Measurements from ENCODE around the gene ZNF8. TPM values are rescaled to one million over a fixed set of nuclear protein-coding genes. Genes with fewer than 3 reads are reported as not detected.

The ZNF8 gene
- total and polyA plus RNA-seq, 8 donors: 1.4 to 3.6 (median 1.8) TPM

- WGBS, 2 donors: 64 to 71% methylated on average over 4 of the region's 4 CpGs
- no peak for FAIRE-seq
- intact Hi-C loops (cut with DNase I): no loop called here
Measured at GRCh38 chr19:58330458-58330857, 51.7 kb downstream of the ZNF8 start.

DNA sequence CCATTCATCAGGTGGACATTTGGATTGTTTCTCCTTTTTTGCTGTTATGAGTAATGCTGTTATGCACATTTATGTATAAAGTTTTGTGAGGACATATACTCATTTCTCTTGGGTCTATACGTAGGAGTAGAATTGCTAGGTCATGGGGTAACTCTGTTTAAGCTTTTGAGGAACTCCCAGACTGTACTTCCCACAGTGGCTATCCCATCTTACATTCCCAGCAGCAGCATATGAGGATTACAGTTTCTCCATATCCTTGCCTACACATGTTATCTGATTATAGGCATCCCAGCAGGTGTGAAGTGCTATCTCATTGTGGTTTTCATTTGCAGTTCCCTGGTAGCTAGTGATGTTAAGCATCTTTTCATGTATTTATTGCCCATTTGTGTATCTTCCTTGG lies 53.9 kb downstream of the ZNF8 start:
- no peaks in the 10 kb centered on the region for H3K36me3 ChIP-seq
- H3K4me1 ChIP-seq: peaks cover 0 to 6% (median 5%) of the 10 kb centered on the region in 3 donors
- no peak overlapping the region for H3K27ac ChIP-seq
- no peaks in the 10 kb centered on the region for H3K9me3 ChIP-seq
- intact Hi-C loops (cut with DNase I): no loop called here
- no peaks in the 10 kb centered on the region for H3K27me3 ChIP-seq
- H3K4me3 ChIP-seq: no peak overlapping the region
- no peak for TF ChIP-seq CTCF (IDR thresholded peaks at IDR 0.05)
- no peak for ATAC-seq
- no peak for DNase-seq
- no peak for FAIRE-seq
- 86 to 88% methylated on average over 1 of the region's 1 CpG for WGBS, 2 donors

More at GRCh38 chr19:58330458-58330857, 51.7 kb downstream of the ZNF8 start:
- Histone ChIP-seq H3K36me3 (no peaks in the 10 kb centered on the region), H3K27ac (no peak overlapping the region), H3K27me3 (no peaks in the 10 kb centered on the region), H3K9me3 (no peaks in the 10 kb centered on the region), H3K4me1 (peaks cover 0 to 13% (median 7%) of the 10 kb centered on the region in 3 donors), H3K4me3 (no peak overlapping the region)
- TF ChIP-seq CTCF (IDR thresholded peaks at IDR 0.05): no peak
- ATAC-seq (no peak), DNase-seq (no peak)

DNA sequence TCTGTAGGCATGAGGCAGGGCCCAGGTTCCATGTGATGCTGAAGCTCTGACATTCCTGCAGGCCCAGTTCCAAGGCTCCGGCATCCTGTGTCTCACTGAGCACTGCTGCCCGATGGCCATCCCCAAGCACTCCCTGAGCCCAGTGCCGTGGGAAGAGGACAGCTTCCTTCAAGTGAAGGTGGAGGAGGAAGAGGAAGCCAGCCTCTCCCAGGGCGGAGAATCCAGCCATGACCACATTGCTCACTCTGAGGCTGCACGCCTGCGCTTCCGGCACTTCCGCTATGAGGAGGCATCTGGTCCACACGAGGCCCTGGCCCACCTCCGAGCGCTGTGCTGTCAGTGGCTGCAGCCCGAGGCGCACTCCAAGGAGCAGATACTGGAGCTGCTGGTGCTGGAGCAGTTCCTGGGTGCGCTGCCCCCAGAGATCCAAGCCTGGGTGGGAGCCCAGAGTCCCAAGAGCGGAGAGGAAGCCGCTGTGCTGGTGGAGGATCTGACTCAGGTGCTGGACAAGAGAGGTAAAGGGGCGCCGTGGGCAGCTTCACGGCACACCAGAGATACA lies 56.0 kb downstream of the ZNF8 start:
- WGBS, 2 donors: 94 to 97% methylated on average over 19 of the region's 19 CpGs

DNA sequence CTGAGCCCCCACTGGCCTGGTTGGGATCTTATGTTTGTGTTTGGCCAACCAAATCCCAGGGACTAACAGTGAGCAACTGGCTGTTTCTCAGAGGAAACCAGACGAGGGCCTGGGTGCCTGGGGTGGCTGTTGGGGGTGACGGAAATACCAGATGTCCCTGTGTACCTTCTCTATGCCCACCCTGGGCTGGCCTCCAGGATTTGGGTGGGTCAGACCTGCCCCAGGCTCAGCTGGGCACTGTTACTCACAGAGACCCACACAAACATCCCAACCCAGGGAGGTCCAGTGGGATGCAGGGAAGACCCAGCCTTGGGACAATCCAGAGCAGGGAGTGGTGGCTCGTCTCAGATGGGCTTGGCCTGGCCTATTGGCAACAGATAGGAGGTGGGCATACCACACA lies 56.9 kb downstream of the ZNF8 start:
- TF ChIP-seq CTCF (IDR thresholded peaks at IDR 0.05): no peak
- ATAC-seq (no peak), DNase-seq (no peak), FAIRE-seq (no peak)
- WGBS, 2 donors: 77 to 82% methylated on average over 3 of the region's 3 CpGs
- Histone ChIP-seq H3K36me3 (peaks cover 0 to 7% (median 0%) of the 10 kb centered on the region in 3 donors), H3K27ac (no peak overlapping the region), H3K9me3 (no peaks in the 10 kb centered on the region), H3K27me3 (no peaks in the 10 kb centered on the region), H3K4me1 (no peaks in the 10 kb centered on the region), H3K4me3 (no peak overlapping the region)
- intact Hi-C loops (cut with DNase I): no loop called here

More for the DNA sequence above, 56.0 kb downstream of the ZNF8 start:
- FAIRE-seq (no peak), ATAC-seq (no peak), DNase-seq (peak in 1 of 6 donors; percentile 58)
- Histone ChIP-seq H3K36me3 (peaks cover 0 to 7% (median 0%) of the 10 kb centered on the region in 3 donors), H3K27me3 (no peaks in the 10 kb centered on the region), H3K9me3 (no peaks in the 10 kb centered on the region), H3K4me3 (no peak overlapping the region), H3K4me1 (no peaks in the 10 kb centered on the region), H3K27ac (no peak overlapping the region)
- intact Hi-C loops (cut with DNase I): no loop called here
- no peak for TF ChIP-seq CTCF (IDR thresholded peaks at IDR 0.05)

- ATAC-seq (no peak), FAIRE-seq (no peak), DNase-seq (no peak)
- 91 to 96% methylated on average over 1 of the region's 1 CpG for WGBS, 2 donors
- Histone ChIP-seq H3K9me3 (no peaks in the 10 kb centered on the region), H3K27ac (no peak overlapping the region), H3K4me1 (no peaks in the 10 kb centered on the region), H3K4me3 (no peak overlapping the region), H3K36me3 (peaks cover 0 to 7% (median 0%) of the 10 kb centered on the region in 3 donors), H3K27me3 (no peaks in the 10 kb centered on the region)
- intact Hi-C loops (cut with DNase I): no loop called here
- TF ChIP-seq CTCF (IDR thresholded peaks at IDR 0.05): no peak
Measured at GRCh38 chr19:58336216-58336615, 57.5 kb downstream of the ZNF8 start.
